Common myeloid progenitor, CD34-positive (primary cell): Measurements from ENCODE around the gene OR5H14.
"Not testable (repeated sequence)": the region's sequence is repeated elsewhere in the genome, so short reads cannot be mapped to it uniquely, and the experiment has no call there.

ENCODE experiments used
- CTCF ChIA-PET: fragments of 350-600 bp; sonication (Branson Sonifier 250); formaldehyde crosslinking; loops from one replicate; lab custom pipeline; 2021; ENCODE audit warnings: antibody characterized with exemption; lab: Charles Lee
- POLR2A ChIA-PET: fragments of 350-600 bp; sonication (Branson Sonifier 250); formaldehyde crosslinking; loops from one replicate; lab custom pipeline; 2021; ENCODE audit warnings: antibody characterized with exemption; lab: Charles Lee
- DNase-seq, 3 donors: peaks; one replicate each; pipeline versions ENCODE4 v3.0.0 to v3.0.0-alpha.2; 2013
- H3K27ac ChIP-seq, 2 experiments: 1 replicate in 1 of 2; 2 replicates in 1 of 2; pipeline ENCODE4 v1.7.0; 2013; ENCODE audit warnings: inconsistent platforms in 2 of 2, low read length in 2 of 2, mild to moderate bottlenecking in 2 of 2, low read depth in 1 of 2, moderate library complexity in 1 of 2; ENCODE audit not compliant: severe bottlenecking in 2 of 2, insufficient read depth in 1 of 2, poor library complexity in 1 of 2
- H3K27me3 ChIP-seq, 5 experiments: replicated peaks in 2 of 5; 1 replicate in 3 of 5; 2 replicates in 2 of 5; pipeline versions ENCODE4 v1.6.1 to v1.7.0; 2013; ENCODE audit warnings: low read length in 4 of 5, mild to moderate bottlenecking in 2 of 5, moderate library complexity in 2 of 5, inconsistent platforms in 1 of 5; ENCODE audit not compliant: insufficient read depth in 5 of 5, control insufficient read depth in 4 of 5
- H3K36me3 ChIP-seq, 4 experiments: 1 replicate in 2 of 4; 2 replicates in 2 of 4; pipeline versions ENCODE4 v1.6.1 to v1.7.0; 2013; ENCODE audit warnings: low read length in 3 of 4, control low read depth in 1 of 4, mild to moderate bottlenecking in 1 of 4; ENCODE audit not compliant: control insufficient read depth in 4 of 4, insufficient read depth in 4 of 4
- H3K4me1 ChIP-seq, 4 experiments: 1 replicate in 3 of 4; 2 replicates in 1 of 4; pipeline versions ENCODE4 v1.6.1 to v1.7.1; 2013; ENCODE audit warnings: low read length in 3 of 4, mild to moderate bottlenecking in 3 of 4, control low read depth in 1 of 4, inconsistent platforms in 1 of 4, moderate library complexity in 1 of 4; ENCODE audit not compliant: control insufficient read depth in 4 of 4, insufficient read depth in 4 of 4; ENCODE audit errors: control extremely low read depth in 1 of 4
- H3K4me3 ChIP-seq, 7 experiments: 1 replicate in 4 of 7; 2 replicates in 3 of 7; pipeline versions ENCODE4 v1.5.1 to v1.7.0; 2013; ENCODE audit warnings: mild to moderate bottlenecking in 7 of 7, low read length in 6 of 7, moderate library complexity in 6 of 7, inconsistent platforms in 2 of 7, low read depth in 2 of 7, control low read depth in 1 of 7; ENCODE audit not compliant: insufficient read depth in 4 of 7, control insufficient read depth in 1 of 7; ENCODE audit errors: extremely low read depth in 1 of 7
- H3K9me3 ChIP-seq, 5 experiments: 1 replicate in 4 of 5; 2 replicates in 1 of 5; pipeline versions ENCODE4 v1.6.1 to v1.7.1; 2013; ENCODE audit warnings: low read length in 4 of 5, mild to moderate bottlenecking in 2 of 5, inconsistent platforms in 1 of 5, low read depth in 1 of 5, moderate library complexity in 1 of 5; ENCODE audit not compliant: control insufficient read depth in 4 of 5, insufficient read depth in 2 of 5; ENCODE audit errors: control extremely low read depth in 1 of 5
- WGBS: methylation state at CpG from one replicate; pipeline ENCODE4 v1.1.5; 2013; ENCODE audit not compliant: insufficient coverage; 5-methylcytosine and 5-hydroxymethylcytosine counted together

Gene OR5H14

GRCh38 chr3:98190911-98191310 lies 43.6 kb downstream of the OR5H14 start:
- H3K4me1 ChIP-seq, H3K27ac ChIP-seq, DNase-seq, H3K4me3 ChIP-seq, H3K27me3 ChIP-seq, POLR2A ChIA-PET, H3K36me3 ChIP-seq, H3K9me3 ChIP-seq, CTCF ChIA-PET: not testable (repeated sequence)

- CTCF ChIA-PET, H3K4me3 ChIP-seq: not testable (repeated sequence)
These were observed 49.0 kb downstream of the OR5H14 start for GRCh38 chr3:98196293-98196692.

GRCh38 chr3:98199020-98199419 lies 51.7 kb downstream of the OR5H14 start:
- Histone ChIP-seq H3K27ac (no peak overlapping the region), H3K36me3 (no peaks in the 10 kb centered on the region), H3K9me3 (no peaks in the 10 kb centered on the region), H3K27me3 (no peaks in the 10 kb centered on the region), H3K4me1 (no peaks in the 10 kb centered on the region), H3K4me3 (no peak overlapping the region)
- ChIA-PET CTCF (no interaction called here), POLR2A (no interaction called here)
- no peak for DNase-seq
- 100% methylated on average over 1 of the region's 1 CpG for WGBS

More at GRCh38 chr3:98196293-98196692, 49.0 kb downstream of the OR5H14 start:
- H3K27ac ChIP-seq, H3K9me3 ChIP-seq, POLR2A ChIA-PET, H3K27me3 ChIP-seq, H3K36me3 ChIP-seq, H3K4me1 ChIP-seq, DNase-seq: not testable (repeated sequence)
- WGBS, result no CpG with 5 or more reads among the region's 2 CpGs
